Measurements from ENCODE around the gene CYP2W1.

The CYP2W1 gene

GRCh38 chr7:982511-983003 lies 424 bp upstream of the CYP2W1 start:
- no peak for DNase-seq

GRCh38 chr7:983616-984071 lies 663 bp downstream of the CYP2W1 start:
- DNase-seq = no peak

- DNase-seq = no peak
Measured at GRCh38 chr7:984361-985126, 1.6 kb downstream of the CYP2W1 start.

- DNase-seq = no peak
Measured at GRCh38 chr7:985127-985416, 2.1 kb downstream of the CYP2W1 start.

GRCh38 chr7:985915-986741 lies 3.1 kb downstream of the CYP2W1 start:
- no peak for DNase-seq

GRCh38 chr7:986766-987751 lies 4.1 kb downstream of the CYP2W1 start:
- DNase-seq = no peak

GRCh38 chr7:987909-988308 lies 4.9 kb downstream of the CYP2W1 start:
- no peak for DNase-seq

- DNase-seq = no peak
Measured at GRCh38 chr7:988426-988911, 5.5 kb downstream of the CYP2W1 start.

- no peak for DNase-seq
Measured at GRCh38 chr7:988963-989529, 6.1 kb downstream of the CYP2W1 start.

- DNase-seq = no peak
Measured at GRCh38 chr7:990352-990932, 7.5 kb downstream of the CYP2W1 start.

GRCh38 chr7:990933-991728 lies 8.2 kb downstream of the CYP2W1 start:
- no peak for DNase-seq

GRCh38 chr7:991729-992656 lies 9.0 kb downstream of the CYP2W1 start:
- DNase-seq = no peak

- DNase-seq = peak; percentile 85
Measured at GRCh38 chr7:992709-993607, 10.0 kb downstream of the CYP2W1 start.

- DNase-seq = no peak
Measured at GRCh38 chr7:994592-995308, 11.8 kb downstream of the CYP2W1 start.

- no peak for DNase-seq
Measured at GRCh38 chr7:995571-995970, 12.6 kb downstream of the CYP2W1 start.

- DNase-seq = no peak
Measured at GRCh38 chr7:996079-996872, 13.3 kb downstream of the CYP2W1 start.
